Measurements from ENCODE around the gene SOCS7.

DNA sequence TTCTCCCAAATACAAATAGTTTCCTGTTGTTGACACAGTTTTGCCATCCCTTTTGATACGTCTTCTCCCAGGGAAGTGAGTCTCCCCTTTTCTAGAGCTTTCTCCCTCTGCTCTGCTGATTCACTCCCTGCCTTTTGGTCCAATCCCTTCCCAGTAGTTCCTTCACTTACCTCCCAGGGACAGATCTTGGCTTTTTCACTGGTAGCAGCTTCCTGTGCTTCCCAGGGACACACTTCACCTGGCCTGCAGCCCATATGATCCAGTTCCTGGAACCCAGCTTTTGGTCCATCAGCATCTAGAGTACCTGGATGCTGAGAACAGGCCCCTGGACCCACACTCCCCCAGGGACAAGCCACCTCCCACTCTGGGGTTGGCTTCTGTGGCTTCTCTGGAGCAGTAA, 23.7 kb upstream of the SOCS7 start:
- TF ChIP-seq, protein P1, sequence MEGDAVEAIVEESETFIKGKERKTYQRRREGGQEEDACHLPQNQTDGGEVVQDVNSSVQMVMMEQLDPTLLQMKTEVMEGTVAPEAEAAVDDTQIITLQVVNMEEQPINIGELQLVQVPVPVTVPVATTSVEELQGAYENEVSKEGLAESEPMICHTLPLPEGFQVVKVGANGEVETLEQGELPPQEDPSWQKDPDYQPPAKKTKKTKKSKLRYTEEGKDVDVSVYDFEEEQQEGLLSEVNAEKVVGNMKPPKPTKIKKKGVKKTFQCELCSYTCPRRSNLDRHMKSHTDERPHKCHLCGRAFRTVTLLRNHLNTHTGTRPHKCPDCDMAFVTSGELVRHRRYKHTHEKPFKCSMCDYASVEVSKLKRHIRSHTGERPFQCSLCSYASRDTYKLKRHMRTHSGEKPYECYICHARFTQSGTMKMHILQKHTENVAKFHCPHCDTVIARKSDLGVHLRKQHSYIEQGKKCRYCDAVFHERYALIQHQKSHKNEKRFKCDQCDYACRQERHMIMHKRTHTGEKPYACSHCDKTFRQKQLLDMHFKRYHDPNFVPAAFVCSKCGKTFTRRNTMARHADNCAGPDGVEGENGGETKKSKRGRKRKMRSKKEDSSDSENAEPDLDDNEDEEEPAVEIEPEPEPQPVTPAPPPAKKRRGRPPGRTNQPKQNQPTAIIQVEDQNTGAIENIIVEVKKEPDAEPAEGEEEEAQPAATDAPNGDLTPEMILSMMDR (conservative IDR thresholded peaks at IDR 0.05; ENCODE audit: low read depth, low read length), result no peak
- TF ChIP-seq SMC3 (IDR thresholded peaks at IDR 0.05; ENCODE audit: low read depth, low read length), result no peak
- TF ChIP-seq RAD21 (IDR thresholded peaks at IDR 0.05; ENCODE audit: low read length), result no peak
- no peak for TF ChIP-seq POLR2A (IDR thresholded peaks at IDR 0.05; ENCODE audit: low read depth, low read length)
- TF ChIP-seq MAFK (IDR thresholded peaks at IDR 0.05; ENCODE audit: low read depth, low read length), result no peak
- no peak for TF ChIP-seq CHD1 (IDR thresholded peaks at IDR 0.05; ENCODE audit: low read depth, low read length)
- TF ChIP-seq, protein P2, sequence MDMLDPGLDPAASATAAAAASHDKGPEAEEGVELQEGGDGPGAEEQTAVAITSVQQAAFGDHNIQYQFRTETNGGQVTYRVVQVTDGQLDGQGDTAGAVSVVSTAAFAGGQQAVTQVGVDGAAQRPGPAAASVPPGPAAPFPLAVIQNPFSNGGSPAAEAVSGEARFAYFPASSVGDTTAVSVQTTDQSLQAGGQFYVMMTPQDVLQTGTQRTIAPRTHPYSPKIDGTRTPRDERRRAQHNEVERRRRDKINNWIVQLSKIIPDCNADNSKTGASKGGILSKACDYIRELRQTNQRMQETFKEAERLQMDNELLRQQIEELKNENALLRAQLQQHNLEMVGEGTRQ (IDR thresholded peaks at IDR 0.05; ENCODE audit: low read depth, low read length), result no peak
- no peak for TF ChIP-seq NFE2L2 (IDR thresholded peaks at IDR 0.05; ENCODE audit: low read depth, low read length)
- no peak for TF ChIP-seq MXI1 (IDR thresholded peaks at IDR 0.05; ENCODE audit: borderline replicate concordance, low read depth, low read length)
- TF ChIP-seq FOS (IDR thresholded peaks at IDR 0.05; ENCODE audit: low read depth, low read length), result no peak
